ENCODE results near the gene TRAP1. TPM values are rescaled to one million over a fixed set of nuclear protein-coding genes. Genes with fewer than 3 reads are reported as not detected.

Gene TRAP1
- total and polyA plus RNA-seq, 2 experiments from 2014 or later: 62.3 to 80.5 TPM

GRCh38 chr16:3689731-3690130, 27.6 kb downstream of the TRAP1 start:
- Histone ChIP-seq H2AFZ (no peak overlapping the region), H3K4me3 (no peak overlapping the region), H3K9me3 (ENCODE audit: low read depth) (no peaks in the 10 kb centered on the region), H3K27ac (peak overlapping the region; percentile 43), H3K4me2 (no peak overlapping the region), H3K79me2 (peaks cover 34% of the 10 kb centered on the region), H3K36me3 (replicated peaks; ENCODE audit: insufficient read depth, low read depth) (no peaks in the 10 kb centered on the region), H4K20me1 (ENCODE audit: insufficient read depth, poor library complexity, severe bottlenecking) (no peaks in the 10 kb centered on the region), H3K27me3 (no peaks in the 10 kb centered on the region), H3K9me2 (replicated peaks; ENCODE audit: insufficient read depth) (no peaks in the 10 kb centered on the region), H3K4me1 (ENCODE audit: insufficient read depth) (peaks cover 4% of the 10 kb centered on the region)
- no peak for TF ChIP-seq EZH2 (IDR thresholded peaks at IDR 0.05; ENCODE audit: borderline replicate concordance)
- TF ChIP-seq EZH2phosphoT487 (IDR thresholded peaks at IDR 0.05; ENCODE audit: low read depth, severe bottlenecking, unreplicated experiment): no peak
- no peak for TF ChIP-seq CTCF (IDR thresholded peaks at IDR 0.05; ENCODE audit: poor library complexity)
- WGBS (ENCODE audit: low lambda C conversion rate, missing lambda C conversion rate): 82% methylated on average over 7 of the region's 7 CpGs
- no peak for DNase-seq (ENCODE audit: low spot score)

GRCh38 chr16:3687792-3688191, 29.5 kb downstream of the TRAP1 start:
- Histone ChIP-seq H3K9me3 (ENCODE audit: low read depth) (no peaks in the 10 kb centered on the region), H4K20me1 (ENCODE audit: insufficient read depth, poor library complexity, severe bottlenecking) (no peaks in the 10 kb centered on the region), H3K79me2 (peaks cover 21% of the 10 kb centered on the region), H3K36me3 (replicated peaks; ENCODE audit: insufficient read depth, low read depth) (no peaks in the 10 kb centered on the region), H3K27ac (no peak overlapping the region), H3K4me2 (no peak overlapping the region), H3K4me1 (ENCODE audit: insufficient read depth) (peaks cover 4% of the 10 kb centered on the region), H3K4me3 (no peak overlapping the region), H3K9me2 (replicated peaks; ENCODE audit: insufficient read depth) (no peaks in the 10 kb centered on the region), H2AFZ (no peak overlapping the region), H3K27me3 (no peaks in the 10 kb centered on the region)
- 97% methylated on average over 9 of the region's 9 CpGs for WGBS (ENCODE audit: low lambda C conversion rate, missing lambda C conversion rate)
- TF ChIP-seq EZH2phosphoT487 (IDR thresholded peaks at IDR 0.05; ENCODE audit: low read depth, severe bottlenecking, unreplicated experiment): no peak
- no peak for TF ChIP-seq EZH2 (IDR thresholded peaks at IDR 0.05; ENCODE audit: borderline replicate concordance)
- TF ChIP-seq CTCF (IDR thresholded peaks at IDR 0.05; ENCODE audit: poor library complexity): no peak
- DNase-seq (ENCODE audit: low spot score): no peak

- no peak for DNase-seq (ENCODE audit: low spot score)
- Histone ChIP-seq H3K4me1 (ENCODE audit: insufficient read depth) (peaks cover 4% of the 10 kb centered on the region), H3K9me2 (replicated peaks; ENCODE audit: insufficient read depth) (no peaks in the 10 kb centered on the region), H2AFZ (no peak overlapping the region), H3K79me2 (peaks cover 14% of the 10 kb centered on the region), H3K27ac (no peak overlapping the region), H4K20me1 (ENCODE audit: insufficient read depth, poor library complexity, severe bottlenecking) (no peaks in the 10 kb centered on the region), H3K36me3 (replicated peaks; ENCODE audit: insufficient read depth, low read depth) (no peaks in the 10 kb centered on the region), H3K4me3 (no peak overlapping the region), H3K9me3 (ENCODE audit: low read depth) (no peaks in the 10 kb centered on the region), H3K27me3 (no peaks in the 10 kb centered on the region), H3K4me2 (no peak overlapping the region)
- WGBS (ENCODE audit: low lambda C conversion rate, missing lambda C conversion rate): 90% methylated on average over 7 of the region's 7 CpGs
- TF ChIP-seq EZH2phosphoT487 (IDR thresholded peaks at IDR 0.05; ENCODE audit: low read depth, severe bottlenecking, unreplicated experiment) (no peak), EZH2 (IDR thresholded peaks at IDR 0.05; ENCODE audit: borderline replicate concordance) (no peak), CTCF (IDR thresholded peaks at IDR 0.05; ENCODE audit: poor library complexity) (no peak)
These were observed 30.3 kb downstream of the TRAP1 start for GRCh38 chr16:3687021-3687420.

- DNase-seq (ENCODE audit: low spot score): no peak
- no peak overlapping the region for H3K4me3 ChIP-seq
- TF ChIP-seq CTCF (IDR thresholded peaks at IDR 0.05; ENCODE audit: poor library complexity) (no peak), EZH2phosphoT487 (IDR thresholded peaks at IDR 0.05; ENCODE audit: low read depth, severe bottlenecking, unreplicated experiment) (no peak), EZH2 (IDR thresholded peaks at IDR 0.05; ENCODE audit: borderline replicate concordance) (no peak)
- H3K27ac ChIP-seq: no peak overlapping the region
- no peaks in the 10 kb centered on the region for H3K79me2 ChIP-seq
- no peaks in the 10 kb centered on the region for H3K4me1 ChIP-seq (ENCODE audit: insufficient read depth)
- no peaks in the 10 kb centered on the region for H4K20me1 ChIP-seq (ENCODE audit: insufficient read depth, poor library complexity, severe bottlenecking)
- H3K9me2 ChIP-seq (replicated peaks; ENCODE audit: insufficient read depth): no peaks in the 10 kb centered on the region
- H3K27me3 ChIP-seq: no peaks in the 10 kb centered on the region
- no peak overlapping the region for H3K4me2 ChIP-seq
- WGBS (ENCODE audit: low lambda C conversion rate, missing lambda C conversion rate): 96% methylated on average over 3 of the region's 3 CpGs
- H3K9me3 ChIP-seq (ENCODE audit: low read depth): no peaks in the 10 kb centered on the region
- no peaks in the 10 kb centered on the region for H3K36me3 ChIP-seq (replicated peaks; ENCODE audit: insufficient read depth, low read depth)
- no peak overlapping the region for H2AFZ ChIP-seq
These were observed 36.1 kb downstream of the TRAP1 start for GRCh38 chr16:3681206-3681605.

Measured in hepatocyte (in vitro differentiated cells).